Lower leg skin (tissue), 3 donors: ENCODE measurements around the gene SLC39A7.

Experiments used
- CTCF ChIP-seq, 3 donors: fragments of 450-650 bp; IDR thresholded peaks; one replicate each; pipeline ENCODE4 v1.5.1; 2016; ENCODE audit warnings: antibody characterized with exemption in 3 of 3, mild to moderate bottlenecking in 3 of 3, moderate library complexity in 2 of 3
- POLR2A ChIP-seq, 2 donors: fragments of 450-650 bp; IDR thresholded peaks; one replicate each; pipeline ENCODE4 v1.6.1; 2016 to 2017; ENCODE audit warnings: antibody characterized with exemption in 2 of 2, mild to moderate bottlenecking in 1 of 2, moderate library complexity in 1 of 2

GRCh38 chr6:33207552-33208090, 7.0 kb downstream of the SLC39A7 start:
- TF ChIP-seq CTCF (IDR thresholded peaks at IDR 0.05) (no peak), POLR2A (IDR thresholded peaks at IDR 0.05) (no peak)
